Hepatocyte (in vitro differentiated cells): ENCODE data around the gene PHACTR3.

Experiments used
- EZH2 ChIP-seq: fragments of 200-600 bp; sonication (generic); IDR thresholded peaks from 2 replicates; pipeline ENCODE4 v1.6.1; 2016; ENCODE audit warnings: antibody characterized with exemption, mild to moderate bottlenecking, borderline replicate concordance
- EZH2phosphoT487 ChIP-seq: fragments of 200-600 bp; sonication (generic); IDR thresholded peaks from one replicate; pipeline ENCODE4 v1.6.1; 2018; ENCODE audit warnings: antibody characterized with exemption, mild to moderate bottlenecking, low read depth, moderate library complexity; ENCODE audit not compliant: unreplicated experiment, severe bottlenecking
- TF ChIP-seq, protein P1 (sequence below): fragments of 200-600 bp; sonication (generic); IDR thresholded peaks from 2 replicates; pipeline ENCODE4 v1.5.1; 2016; ENCODE audit warnings: antibody characterized with exemption, mild to moderate bottlenecking; ENCODE audit not compliant: poor library complexity

- TF ChIP-seq, protein P1, sequence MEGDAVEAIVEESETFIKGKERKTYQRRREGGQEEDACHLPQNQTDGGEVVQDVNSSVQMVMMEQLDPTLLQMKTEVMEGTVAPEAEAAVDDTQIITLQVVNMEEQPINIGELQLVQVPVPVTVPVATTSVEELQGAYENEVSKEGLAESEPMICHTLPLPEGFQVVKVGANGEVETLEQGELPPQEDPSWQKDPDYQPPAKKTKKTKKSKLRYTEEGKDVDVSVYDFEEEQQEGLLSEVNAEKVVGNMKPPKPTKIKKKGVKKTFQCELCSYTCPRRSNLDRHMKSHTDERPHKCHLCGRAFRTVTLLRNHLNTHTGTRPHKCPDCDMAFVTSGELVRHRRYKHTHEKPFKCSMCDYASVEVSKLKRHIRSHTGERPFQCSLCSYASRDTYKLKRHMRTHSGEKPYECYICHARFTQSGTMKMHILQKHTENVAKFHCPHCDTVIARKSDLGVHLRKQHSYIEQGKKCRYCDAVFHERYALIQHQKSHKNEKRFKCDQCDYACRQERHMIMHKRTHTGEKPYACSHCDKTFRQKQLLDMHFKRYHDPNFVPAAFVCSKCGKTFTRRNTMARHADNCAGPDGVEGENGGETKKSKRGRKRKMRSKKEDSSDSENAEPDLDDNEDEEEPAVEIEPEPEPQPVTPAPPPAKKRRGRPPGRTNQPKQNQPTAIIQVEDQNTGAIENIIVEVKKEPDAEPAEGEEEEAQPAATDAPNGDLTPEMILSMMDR, result no peak
- TF ChIP-seq EZH2, result no peak
- TF ChIP-seq EZH2phosphoT487, result no peak
Observed at GRCh38 chr20:59807909-59808728, 203.8 kb downstream of the PHACTR3 start.
